K562 (cell line): ENCODE results near the gene SOAT1. TPM values are rescaled to one million over a fixed set of nuclear protein-coding genes. Genes with fewer than 3 reads are reported as not detected.

Experiments
- ATF3 ChIP-seq, 2 experiments: fragments of 450-650 bp in 1 of 2; sonication (generic) in 1 of 2; formaldehyde crosslinking in 1 of 2; IDR thresholded peaks in 1 of 2; conservative IDR thresholded peaks in 1 of 2; 2 replicates each; pipeline versions ENCODE4 v1.6.1 to v1.8.1; 2016 to 2023; ENCODE audit warnings: mild to moderate bottlenecking in 2 of 2, moderate library complexity in 2 of 2, inconsistent platforms in 1 of 2, missing genetic modification reagents in 1 of 2
- ATF7 ChIP-seq: fragments of 450-650 bp; IDR thresholded peaks from 2 replicates; pipeline ENCODE4 v1.7.1; 2014; ENCODE audit warnings: mild to moderate bottlenecking, moderate library complexity
- BACH1 ChIP-seq: fragments of 200-800 bp; sonication (Bioruptor generic); IDR thresholded peaks from 2 replicates; pipeline ENCODE4 v1.6.1; 2016; ENCODE audit warnings: missing genetic modification characterization, missing compliant biosample characterization
- DPF2 ChIP-seq: fragments of 450-650 bp; IDR thresholded peaks from 2 replicates; pipeline ENCODE4 v1.6.1; 2016
- ELF1 ChIP-seq: fragments of 200-800 bp; sonication (Bioruptor generic); IDR thresholded peaks from 2 replicates; pipeline ENCODE4 v1.6.1; 2016; ENCODE audit warnings: missing genetic modification characterization, missing compliant biosample characterization
- FOXK1 ChIP-seq: sonication (generic); formaldehyde crosslinking; IDR thresholded peaks from 2 replicates; pipeline ENCODE4 v1.8.0; 2022; ENCODE audit warnings: missing genetic modification reagents, mild to moderate bottlenecking, borderline replicate concordance
- MAFF ChIP-seq: IDR thresholded peaks from 2 replicates; pipeline ENCODE4 v1.6.1; 2012; ENCODE audit warnings: low read length, improper control_type of control experiment
- MAFK ChIP-seq: IDR thresholded peaks from 2 replicates; pipeline ENCODE4 v1.6.1; 2011; ENCODE audit warnings: low read length, improper control_type of control experiment
- MCM5 ChIP-seq: fragments of 450-650 bp; IDR thresholded peaks from 2 replicates; pipeline ENCODE4 v1.6.1; 2016; ENCODE audit warnings: low read depth
- MYC ChIP-seq, 2 experiments: fragments of 250-450 bp in 1 of 2; sonication (Bioruptor Pico) in 1 of 2; IDR thresholded peaks; 2 replicates each; pipeline versions ENCODE4 v1.5.1 to v1.6.1; 2012 to 2021; ENCODE audit warnings: low read depth in 2 of 2, borderline replicate concordance in 1 of 2, improper control_type of control experiment in 1 of 2, low read length in 1 of 2, mild to moderate bottlenecking in 1 of 2, moderate library complexity in 1 of 2
- NCOA6 ChIP-seq: fragments of 450-650 bp; IDR thresholded peaks from 2 replicates; pipeline ENCODE4 v1.6.1; 2017; ENCODE audit warnings: mild to moderate bottlenecking
- NFIC ChIP-seq: fragments of 450-650 bp; IDR thresholded peaks from 2 replicates; pipeline ENCODE4 v1.6.1; 2017; ENCODE audit warnings: mild to moderate bottlenecking, inconsistent platforms
- RUNX1 ChIP-seq: sonication (generic); IDR thresholded peaks from 2 replicates; pipeline ENCODE4 v1.6.1; 2016; ENCODE audit warnings: antibody characterized with exemption, low read depth
- TRIM28 ChIP-seq: fragments of 450-650 bp; IDR thresholded peaks from 2 replicates; pipeline ENCODE4 v1.6.1; 2017
- ZFP91 ChIP-seq: sonication (generic); formaldehyde crosslinking; IDR thresholded peaks from 2 replicates; pipeline ENCODE4 v1.8.0; 2022; ENCODE audit warnings: mild to moderate bottlenecking, missing genetic modification reagents
- ZNF212 ChIP-seq: fragments of 450-650 bp; formaldehyde crosslinking; IDR thresholded peaks from 2 replicates; pipeline ENCODE4 v1.4.0; 2020; ENCODE audit warnings: mild to moderate bottlenecking
- ZNF316 ChIP-seq: fragments of 450-650 bp; IDR thresholded peaks from 2 replicates; pipeline ENCODE4 v1.6.1; 2016
- ZNF347 ChIP-seq: fragments of 450-650 bp; formaldehyde crosslinking; IDR thresholded peaks from 2 replicates; pipeline ENCODE4 v1.4.0; 2020; ENCODE audit warnings: low read depth, mild to moderate bottlenecking, moderate library complexity
- ZNF584 ChIP-seq: fragments of 200-800 bp; sonication (Bioruptor generic); IDR thresholded peaks from 2 replicates; pipeline ENCODE4 v1.6.1; 2016; ENCODE audit warnings: low read depth, mild to moderate bottlenecking, missing genetic modification characterization, missing compliant biosample characterization
- polyA plus RNA-seq, 8 experiments: library from polyadenylated mRNA; depleted of rRNA in 4 of 8; stranded (reverse) in 5 of 8; unstranded in 3 of 8; fragments of >200 nt; fragmentation: Nextera tagmentation in 2 of 8; fragmentation: Illumina TruSeq in 1 of 8; extraction: Ambion mirVana in 2 of 8; extraction: Trizol in 1 of 8; gene quantifications; 2 replicates each; pipeline versions ENCODE4 v1.2.1 to v1.2.3, GENCODE V29; 2011 to 2014; ENCODE audit warnings: inconsistent platforms in 1 of 8, missing spikeins in 1 of 8
- total RNA-seq, 7 experiments: library from RNA; depleted of rRNA in 6 of 7; stranded (reverse); fragments of >200 nt in 6 of 7; fragmentation: Illumina TruSeq in 2 of 7; extraction: Trizol in 2 of 7; gene quantifications; 2 replicates each; pipeline versions ENCODE4 v1.2.1 to v1.2.3, GENCODE V29; 2011 to 2021; ENCODE audit warnings: low replicate concordance in 1 of 7
- TF ChIP-seq, protein P1 (sequence below): fragments of 450-650 bp; IDR thresholded peaks from 2 replicates; pipeline ENCODE4 v1.6.1; 2016; ENCODE audit warnings: missing biosample characterization, missing genetic modification characterization
- TF ChIP-seq, protein P2 (sequence below): fragments of 450-650 bp; IDR thresholded peaks from 2 replicates; pipeline ENCODE4 v1.6.1; 2016; ENCODE audit warnings: mild to moderate bottlenecking
- TF ChIP-seq, protein P3 (sequence below): sonication (generic); formaldehyde crosslinking; IDR thresholded peaks from 2 replicates; pipeline ENCODE4 v1.8.1; 2022; ENCODE audit warnings: missing genetic modification reagents

The SOAT1 gene
- total and polyA plus RNA-seq, 9 of the 15 experiments (the other 6 are each of a cell fraction or from before 2014, with no cell fraction given) = 5.5 to 29.1 (median 17.3) TPM

- TF ChIP-seq, protein P1, sequence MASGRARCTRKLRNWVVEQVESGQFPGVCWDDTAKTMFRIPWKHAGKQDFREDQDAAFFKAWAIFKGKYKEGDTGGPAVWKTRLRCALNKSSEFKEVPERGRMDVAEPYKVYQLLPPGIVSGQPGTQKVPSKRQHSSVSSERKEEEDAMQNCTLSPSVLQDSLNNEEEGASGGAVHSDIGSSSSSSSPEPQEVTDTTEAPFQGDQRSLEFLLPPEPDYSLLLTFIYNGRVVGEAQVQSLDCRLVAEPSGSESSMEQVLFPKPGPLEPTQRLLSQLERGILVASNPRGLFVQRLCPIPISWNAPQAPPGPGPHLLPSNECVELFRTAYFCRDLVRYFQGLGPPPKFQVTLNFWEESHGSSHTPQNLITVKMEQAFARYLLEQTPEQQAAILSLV = no peak
- peak; percentile 66; the same call in 1 of the 2 replicates for TF ChIP-seq DPF2
- TF ChIP-seq MCM5 = no peak
- TF ChIP-seq MYC (IDR thresholded peaks at IDR 0.05; ENCODE audit: low read depth, low read length) = no peak
- TF ChIP-seq MYC (CRISPR knock-in tag; IDR thresholded peaks at IDR 0.05; ENCODE audit: borderline replicate concordance, low read depth) = no peak
- no peak for TF ChIP-seq ZNF212
- TF ChIP-seq ATF7 = no peak
- TF ChIP-seq MAFK = peak; percentile 84; the same call in 1 of the 2 replicates
- TF ChIP-seq ELF1 (tag) = no peak
- TF ChIP-seq TRIM28 = no peak
- TF ChIP-seq ATF3 (IDR thresholded peaks at IDR 0.05) = no peak; the same call in 1 of the 2 replicates
- no peak for TF ChIP-seq ATF3 (CRISPR knock-in tag; conservative IDR thresholded peaks at IDR 0.05)
- TF ChIP-seq, protein P2, sequence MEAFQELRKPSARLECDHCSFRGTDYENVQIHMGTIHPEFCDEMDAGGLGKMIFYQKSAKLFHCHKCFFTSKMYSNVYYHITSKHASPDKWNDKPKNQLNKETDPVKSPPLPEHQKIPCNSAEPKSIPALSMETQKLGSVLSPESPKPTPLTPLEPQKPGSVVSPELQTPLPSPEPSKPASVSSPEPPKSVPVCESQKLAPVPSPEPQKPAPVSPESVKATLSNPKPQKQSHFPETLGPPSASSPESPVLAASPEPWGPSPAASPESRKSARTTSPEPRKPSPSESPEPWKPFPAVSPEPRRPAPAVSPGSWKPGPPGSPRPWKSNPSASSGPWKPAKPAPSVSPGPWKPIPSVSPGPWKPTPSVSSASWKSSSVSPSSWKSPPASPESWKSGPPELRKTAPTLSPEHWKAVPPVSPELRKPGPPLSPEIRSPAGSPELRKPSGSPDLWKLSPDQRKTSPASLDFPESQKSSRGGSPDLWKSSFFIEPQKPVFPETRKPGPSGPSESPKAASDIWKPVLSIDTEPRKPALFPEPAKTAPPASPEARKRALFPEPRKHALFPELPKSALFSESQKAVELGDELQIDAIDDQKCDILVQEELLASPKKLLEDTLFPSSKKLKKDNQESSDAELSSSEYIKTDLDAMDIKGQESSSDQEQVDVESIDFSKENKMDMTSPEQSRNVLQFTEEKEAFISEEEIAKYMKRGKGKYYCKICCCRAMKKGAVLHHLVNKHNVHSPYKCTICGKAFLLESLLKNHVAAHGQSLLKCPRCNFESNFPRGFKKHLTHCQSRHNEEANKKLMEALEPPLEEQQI = no peak
- TF ChIP-seq ZNF347 (CRISPR knock-in tag) = no peak
- TF ChIP-seq FOXK1 = no peak
- TF ChIP-seq BACH1 = peak; percentile 87
- TF ChIP-seq ZNF584 (CRISPR knock-in tag) = no peak
- TF ChIP-seq, protein P3, sequence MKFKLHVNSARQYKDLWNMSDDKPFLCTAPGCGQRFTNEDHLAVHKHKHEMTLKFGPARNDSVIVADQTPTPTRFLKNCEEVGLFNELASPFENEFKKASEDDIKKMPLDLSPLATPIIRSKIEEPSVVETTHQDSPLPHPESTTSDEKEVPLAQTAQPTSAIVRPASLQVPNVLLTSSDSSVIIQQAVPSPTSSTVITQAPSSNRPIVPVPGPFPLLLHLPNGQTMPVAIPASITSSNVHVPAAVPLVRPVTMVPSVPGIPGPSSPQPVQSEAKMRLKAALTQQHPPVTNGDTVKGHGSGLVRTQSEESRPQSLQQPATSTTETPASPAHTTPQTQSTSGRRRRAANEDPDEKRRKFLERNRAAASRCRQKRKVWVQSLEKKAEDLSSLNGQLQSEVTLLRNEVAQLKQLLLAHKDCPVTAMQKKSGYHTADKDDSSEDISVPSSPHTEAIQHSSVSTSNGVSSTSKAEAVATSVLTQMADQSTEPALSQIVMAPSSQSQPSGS (CRISPR knock-in tag) = no peak
- no peak for TF ChIP-seq NFIC
- no peak for TF ChIP-seq NCOA6
- TF ChIP-seq MAFF = peak; percentile 91
- TF ChIP-seq RUNX1 = no peak
- no peak for TF ChIP-seq ZFP91 (CRISPR knock-in tag)
- TF ChIP-seq ZNF316 = peak; percentile 98
Measured at GRCh38 chr1:179305450-179305849, 11.9 kb downstream of the SOAT1 start (continued).
